GM18951 (cell line): ENCODE data around the gene SPDYC.

Experiments used
- POLR2A ChIP-seq: IDR thresholded peaks from 4 replicates; pipeline ENCODE4 v1.6.1; 2011; ENCODE audit warnings: mild to moderate bottlenecking; ENCODE audit not compliant: insufficient read length, insufficient read depth; ENCODE audit errors: extremely low read depth
- in situ Hi-C: fragments of 300-500 bp; cut with MboI; formaldehyde crosslinking; loops from one replicate; pipeline ENCODE4 v1.12.0; 2022; ENCODE audit warnings: low sequenced_read_pairs, mixed read lengths, inconsistent platforms; ENCODE audit not compliant: unreplicated experiment

The SPDYC gene

GRCh38 chr11:65211293-65212105 lies 41.5 kb downstream of the SPDYC start:
- in situ Hi-C loops: no loop called here
- no peak for TF ChIP-seq POLR2A

GRCh38 chr11:65212226-65212801 lies 42.3 kb downstream of the SPDYC start:
- no peak for TF ChIP-seq POLR2A
- in situ Hi-C loops: no loop called here

- in situ Hi-C loops: no loop called here
- no peak for TF ChIP-seq POLR2A
These were observed 43.5 kb downstream of the SPDYC start for GRCh38 chr11:65213322-65214211.

GRCh38 chr11:65214212-65214845 lies 44.3 kb downstream of the SPDYC start:
- in situ Hi-C loops: no loop called here
- no peak for TF ChIP-seq POLR2A

GRCh38 chr11:65215441-65216076 lies 45.5 kb downstream of the SPDYC start:
- no peak for TF ChIP-seq POLR2A
- in situ Hi-C loops: no loop called here

GRCh38 chr11:65216830-65217229 lies 46.8 kb downstream of the SPDYC start:
- TF ChIP-seq POLR2A: no peak
- in situ Hi-C loops: no loop called here

GRCh38 chr11:65217441-65218423 lies 47.7 kb downstream of the SPDYC start:
- in situ Hi-C loops: no loop called here
- TF ChIP-seq POLR2A: no peak

GRCh38 chr11:65218446-65218845 lies 48.4 kb downstream of the SPDYC start:
- TF ChIP-seq POLR2A: no peak

GRCh38 chr11:65219930-65220213 lies 49.8 kb downstream of the SPDYC start:
- in situ Hi-C loops: no loop called here
- no peak for TF ChIP-seq POLR2A

More at GRCh38 chr11:65218446-65218845, 48.4 kb downstream of the SPDYC start:
- in situ Hi-C loops: no loop called here

- TF ChIP-seq POLR2A: no peak
- in situ Hi-C loops: no loop called here
These were observed 51.0 kb downstream of the SPDYC start for GRCh38 chr11:65221026-65221425.
